GM19238 (cell line): ENCODE results near the gene LAMC1.
"Not testable (repeated sequence)": the region's sequence is repeated elsewhere in the genome, so short reads cannot be mapped to it uniquely, and the experiment has no call there.

Source experiments
- DNase-seq: peaks from one replicate; pipeline ENCODE4 v3.0.0; 2011; ENCODE audit warnings: low spot score; ENCODE audit not compliant: insufficient read length

Gene LAMC1

GRCh38 chr1:183148599-183148998, 125.4 kb downstream of the LAMC1 start:
- no peak for DNase-seq

- no peak for DNase-seq
These were observed 126.1 kb downstream of the LAMC1 start for GRCh38 chr1:183149273-183149672.

- not testable (repeated sequence) for DNase-seq
These were observed 126.8 kb downstream of the LAMC1 start for GRCh38 chr1:183150032-183150431.

- no peak for DNase-seq
These were observed 127.2 kb downstream of the LAMC1 start for GRCh38 chr1:183150445-183150844.

GRCh38 chr1:183152180-183152579, 129.0 kb downstream of the LAMC1 start:
- no peak for DNase-seq

- no peak for DNase-seq
These were observed 132.7 kb downstream of the LAMC1 start for GRCh38 chr1:183155939-183156338.

- DNase-seq, result no peak
These were observed 136.7 kb downstream of the LAMC1 start for GRCh38 chr1:183159960-183160359.

GRCh38 chr1:183161391-183161790, 138.2 kb downstream of the LAMC1 start:
- DNase-seq, result no peak

- DNase-seq, result no peak
These were observed 140.1 kb downstream of the LAMC1 start for GRCh38 chr1:183163316-183163715.

- DNase-seq, result no peak
These were observed 141.1 kb downstream of the LAMC1 start for GRCh38 chr1:183164340-183164739.

- no peak for DNase-seq
These were observed 141.7 kb downstream of the LAMC1 start for GRCh38 chr1:183164963-183165362.

- DNase-seq, result no peak
These were observed 142.2 kb downstream of the LAMC1 start for GRCh38 chr1:183165456-183165855.

- no peak for DNase-seq
These were observed 143.2 kb downstream of the LAMC1 start for GRCh38 chr1:183166454-183166853.

- DNase-seq, result no peak
These were observed 144.5 kb downstream of the LAMC1 start for GRCh38 chr1:183167676-183168075.

- DNase-seq, result no peak
These were observed 145.1 kb downstream of the LAMC1 start for GRCh38 chr1:183168308-183168707.

- no peak for DNase-seq
These were observed 150.6 kb downstream of the LAMC1 start for GRCh38 chr1:183173828-183174227.

GRCh38 chr1:183175631-183176030, 152.4 kb downstream of the LAMC1 start:
- no peak for DNase-seq

GRCh38 chr1:183178545-183178944, 155.3 kb downstream of the LAMC1 start:
- DNase-seq, result no peak

- no peak for DNase-seq
These were observed 155.8 kb downstream of the LAMC1 start for GRCh38 chr1:183179033-183179432.

GRCh38 chr1:183180218-183180617, 157.0 kb downstream of the LAMC1 start:
- peak; percentile 27 for DNase-seq

- DNase-seq, result peak; percentile 35
These were observed 157.4 kb downstream of the LAMC1 start for GRCh38 chr1:183180634-183181056.

- DNase-seq, result no peak
These were observed 162.8 kb downstream of the LAMC1 start, which contains the start of gene LAMC2 for GRCh38 chr1:183185941-183186490. TSS of gene LAMC2 (plus strand) at chr1:183186264. CDS start at chr1:183186353, 89 bp downstream.

GRCh38 chr1:183186841-183187240, 163.6 kb downstream of the LAMC1 start:
- DNase-seq, result no peak

- no peak for DNase-seq
These were observed 165.0 kb downstream of the LAMC1 start for GRCh38 chr1:183188240-183188639.
